Non-pigmented ciliary epithelial cell (primary cell): ENCODE measurements around the gene CEP350.
"Not testable (repeated sequence)": the region's sequence is repeated elsewhere in the genome, so short reads cannot be mapped to it uniquely, and the experiment has no call there.

Experiments
- DNase-seq: peaks from one replicate; pipeline ENCODE4 v3.0.0-alpha.2; 2010; ENCODE audit warnings: low read depth

Gene CEP350

DNA sequence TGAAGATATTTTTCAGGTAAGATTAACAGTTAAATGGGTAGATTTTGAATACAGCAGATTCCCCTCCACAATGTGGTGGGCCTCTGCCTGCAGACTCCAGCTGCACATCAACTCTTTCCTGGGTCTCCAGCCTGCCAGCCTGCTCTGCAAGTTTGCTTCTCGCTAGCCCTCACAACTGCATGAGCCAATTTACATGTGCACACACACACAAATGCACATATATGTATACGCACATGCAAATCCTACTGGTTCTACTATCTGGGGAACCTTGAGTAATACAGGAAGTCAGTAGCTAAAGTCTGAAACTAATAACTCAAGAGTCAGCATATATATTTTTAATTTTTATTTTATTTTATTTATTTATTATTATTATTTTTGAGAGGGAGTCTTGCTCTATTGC is 165.2 kb downstream of the CEP350 start:
- DNase-seq: no peak

DNA sequence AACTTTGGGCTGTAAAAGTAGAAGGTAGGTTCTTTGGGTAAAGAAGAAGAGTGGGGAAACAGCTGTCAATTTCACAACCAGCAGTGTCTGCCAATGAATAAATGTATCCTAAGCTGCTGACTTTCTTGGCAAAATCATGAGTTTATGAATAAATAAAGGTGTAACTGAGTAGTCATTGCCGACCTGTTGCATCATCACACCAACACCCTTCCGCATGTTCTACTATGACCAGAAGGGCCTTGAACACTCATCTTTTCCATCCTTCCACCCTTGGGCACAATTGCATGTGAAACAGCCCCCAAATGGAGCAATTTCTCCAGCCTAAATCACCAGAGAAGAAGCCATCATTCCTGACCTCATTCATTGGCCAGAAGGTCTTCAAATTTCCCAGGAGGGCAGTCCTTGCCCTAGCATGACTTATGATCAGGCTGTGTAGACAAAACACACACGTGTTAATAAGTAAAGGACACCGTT is 168.9 kb downstream of the CEP350 start:
- DNase-seq: no peak

- DNase-seq: no peak
Measured at GRCh38 chr1:180130651-180131050, 176.0 kb downstream of the CEP350 start.

- peak; percentile 75 for DNase-seq
Measured at GRCh38 chr1:180131510-180131909, 176.9 kb downstream of the CEP350 start.

DNA sequence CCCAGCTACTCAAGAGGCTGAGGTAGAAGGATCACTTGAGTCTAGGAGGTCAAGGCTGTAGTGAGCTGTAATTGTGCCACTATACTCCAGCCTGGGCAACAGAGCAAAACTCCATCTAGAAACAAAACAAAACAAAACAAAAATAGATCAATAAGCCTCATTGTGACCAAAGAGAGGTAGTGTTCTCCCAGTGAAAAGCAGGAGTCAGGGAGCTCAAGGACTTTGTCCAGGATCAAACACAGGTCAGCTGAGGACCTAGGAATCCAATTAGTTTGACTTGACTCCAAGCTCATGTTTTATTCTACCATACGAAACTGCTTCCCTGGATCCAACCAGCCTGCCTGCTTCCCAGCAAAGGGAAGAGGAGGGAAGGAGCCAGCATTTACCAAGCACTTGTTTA is 178.6 kb downstream of the CEP350 start:
- DNase-seq: no peak

GRCh38 chr1:180133688-180134087 is 179.1 kb downstream of the CEP350 start:
- not testable (repeated sequence) for DNase-seq

DNA sequence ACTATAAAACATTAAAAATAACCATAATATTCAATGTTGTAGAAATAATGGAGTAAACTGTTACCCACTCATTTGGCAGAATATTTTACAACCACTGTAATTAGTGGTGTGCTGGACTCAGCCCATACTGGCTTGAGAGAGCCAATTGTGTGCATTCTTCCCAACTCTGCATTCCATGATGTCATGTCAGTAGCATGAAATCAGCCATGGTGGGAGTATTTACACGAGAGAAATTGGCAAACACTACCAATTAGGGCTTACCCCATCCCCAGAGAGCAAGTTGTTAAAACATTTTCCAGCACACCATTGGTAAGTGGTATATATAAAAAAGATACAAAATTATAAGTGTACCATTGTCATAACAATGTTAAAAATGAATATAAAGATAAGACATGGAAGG is 180.9 kb downstream of the CEP350 start:
- DNase-seq: no peak

GRCh38 chr1:180136331-180136967 is 181.8 kb downstream of the CEP350 start:
- DNase-seq: no peak

DNA sequence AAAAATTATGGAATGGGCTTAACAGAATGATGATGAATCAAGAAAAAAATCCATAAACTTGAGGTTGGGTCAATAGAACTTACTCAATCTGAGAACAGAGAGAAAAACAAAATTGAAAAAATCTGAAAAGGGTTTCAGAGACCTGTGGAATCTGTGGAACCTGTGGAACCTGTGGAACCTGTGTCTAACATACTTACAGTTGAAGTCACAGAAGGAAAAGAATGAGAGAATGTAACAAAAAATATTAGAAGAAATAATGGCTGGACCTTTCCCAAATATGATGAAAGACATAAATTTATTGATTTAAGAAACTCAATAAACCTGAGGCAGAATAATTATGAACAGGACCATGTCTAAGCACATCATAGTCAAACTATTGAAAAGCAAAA is 182.4 kb downstream of the CEP350 start:
- DNase-seq: no peak

- DNase-seq: no peak
Measured at GRCh38 chr1:180137776-180138175, 183.2 kb downstream of the CEP350 start.

GRCh38 chr1:180141381-180141934 is 186.8 kb downstream of the CEP350 start:
- DNase-seq: no peak

- DNase-seq: no peak
Measured at GRCh38 chr1:180143359-180143758, 188.7 kb downstream of the CEP350 start.

- DNase-seq: no peak
Measured at GRCh38 chr1:180144659-180145357, 190.2 kb downstream of the CEP350 start.

- DNase-seq: no peak
Measured at GRCh38 chr1:180145446-180145845, 190.8 kb downstream of the CEP350 start.

DNA sequence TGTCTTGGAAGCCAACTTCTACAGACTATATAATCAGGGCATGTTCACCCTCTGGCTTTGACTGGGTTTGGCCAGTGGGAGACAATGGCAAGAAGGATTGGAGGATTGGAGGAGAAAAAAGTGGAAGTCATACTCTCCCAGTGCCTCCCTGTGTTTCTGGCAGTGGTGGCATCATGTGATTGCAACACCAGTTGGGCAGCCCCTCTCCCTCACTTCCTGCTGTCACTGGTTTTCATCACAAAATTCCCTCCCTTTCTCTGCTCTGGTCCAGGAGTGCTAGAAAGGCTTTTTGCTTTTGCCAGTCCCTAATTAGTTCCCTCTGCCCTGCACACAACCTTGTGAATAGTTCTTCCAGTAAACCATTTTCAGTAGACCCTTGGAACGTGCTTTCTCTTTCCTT is 196.4 kb downstream of the CEP350 start:
- no peak for DNase-seq

- peak; percentile 77 for DNase-seq
Measured at GRCh38 chr1:180151508-180151907, 196.9 kb downstream of the CEP350 start.

- no peak for DNase-seq
Measured at GRCh38 chr1:180152588-180152987, 198.0 kb downstream of the CEP350 start.

- no peak for DNase-seq
Measured at GRCh38 chr1:180153032-180153431, 198.4 kb downstream of the CEP350 start.

- DNase-seq: no peak
Measured at GRCh38 chr1:180154003-180154324, 199.4 kb downstream of the CEP350 start.

- no peak for DNase-seq
Measured at GRCh38 chr1:180154325-180155181, 199.9 kb downstream of the CEP350 start, which contains the start of gene QSOX1. TSS of gene QSOX1 (plus strand) at chr1:180154869. CDS start at chr1:180154908, 39 bp downstream.

DNA sequence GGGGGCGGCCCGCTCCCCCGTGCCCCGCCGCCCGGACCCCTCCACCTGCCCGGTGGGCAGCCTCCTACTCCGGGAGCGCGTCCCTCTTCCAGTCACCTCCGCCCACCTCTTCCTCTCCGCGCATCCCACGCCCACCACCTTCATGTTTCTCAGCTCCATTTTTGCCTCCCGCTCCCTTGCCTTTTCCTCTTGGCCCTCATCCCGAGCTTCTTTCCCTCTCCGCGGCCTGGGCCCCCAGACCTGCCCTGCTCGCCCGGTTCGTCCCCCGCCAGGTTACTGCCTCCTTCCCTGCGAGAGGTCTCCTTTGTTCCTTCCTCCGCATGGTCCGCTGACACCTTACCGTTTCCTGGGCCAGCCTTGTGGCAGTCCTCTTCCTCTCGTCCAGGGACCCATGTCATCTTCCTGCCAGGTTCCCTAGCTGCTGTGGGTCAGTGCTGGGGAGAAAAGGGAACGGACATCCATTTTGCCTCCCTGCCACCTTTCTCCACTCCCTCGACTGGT is 200.6 kb downstream of the CEP350 start:
- no peak for DNase-seq

GRCh38 chr1:180156201-180156600 is 201.6 kb downstream of the CEP350 start:
- no peak for DNase-seq
